Erythroblast (primary cell): Measurements from ENCODE around the gene GPAT3.

Experiments used
- GATA1 ChIP-seq: IDR thresholded peaks from 2 replicates; pipeline ENCODE4 v1.6.1; 2011; ENCODE audit warnings: low read depth, mild to moderate bottlenecking, control low read depth, low read length, moderate library complexity
- POLR2A ChIP-seq: IDR thresholded peaks from 2 replicates; pipeline ENCODE4 v1.6.1; 2011; ENCODE audit warnings: mild to moderate bottlenecking, low read length

GRCh38 chr4:83625821-83626220 is 89.9 kb downstream of the GPAT3 start:
- TF ChIP-seq POLR2A, result no peak
- TF ChIP-seq GATA1, result no peak
